Adipose tissue (tissue), 3 donors: ENCODE data around the gene DHRS12. TPM values are rescaled to one million over a fixed set of nuclear protein-coding genes. Genes with fewer than 3 reads are reported as not detected.

Source experiments
- H3K27ac ChIP-seq: one replicate; pipeline ENCODE4 v1.5.1; 2013; ENCODE audit warnings: low read depth, low read length
- WGBS, 3 donors: extraction: QIAGEN DNeasy Blood & Tissue Kit; methylation state at CpG; one replicate each; pipeline ENCODE4 v1.1.7; 2013; 5-methylcytosine and 5-hydroxymethylcytosine counted together
- polyA plus RNA-seq, 3 donors: library from polyadenylated mRNA; stranded (reverse); fragments of 200-250 nt; gene quantifications; one replicate each; pipeline ENCODE4 v1.2.3, GENCODE V29; 2013
- donor health status: healthy with polysubstance abuse.
- donor health status: Bipolar disorder and iron deficiency.
- donor health status: healthy.

DHRS12 gene
- polyA plus RNA-seq, 3 donors: 21.1 to 24.1 (median 21.9) TPM

DNA sequence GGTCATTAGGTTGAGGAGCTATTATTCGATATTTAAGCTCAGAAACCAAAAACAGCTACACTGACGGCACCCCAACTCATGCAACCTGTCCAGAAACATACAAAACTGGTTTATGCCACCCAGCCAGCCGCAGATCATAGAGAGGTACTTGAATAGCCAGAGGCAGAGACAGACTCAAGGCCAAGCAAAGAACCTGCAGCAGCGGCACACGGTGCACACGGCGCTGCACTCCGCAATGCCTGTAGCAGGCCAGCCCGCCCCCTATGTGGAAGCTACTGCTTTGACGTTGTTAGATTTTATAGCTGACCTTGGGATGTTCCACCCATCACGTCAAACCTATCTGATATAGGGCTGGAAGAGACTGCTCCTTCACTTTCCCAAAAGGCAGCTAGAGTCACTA is 11.9 kb upstream of the DHRS12 start:
- 27 to 89% (median 83%) methylated on average over 11 of the region's 11 CpGs for WGBS, 3 donors
- no peak overlapping the region for H3K27ac ChIP-seq

DNA sequence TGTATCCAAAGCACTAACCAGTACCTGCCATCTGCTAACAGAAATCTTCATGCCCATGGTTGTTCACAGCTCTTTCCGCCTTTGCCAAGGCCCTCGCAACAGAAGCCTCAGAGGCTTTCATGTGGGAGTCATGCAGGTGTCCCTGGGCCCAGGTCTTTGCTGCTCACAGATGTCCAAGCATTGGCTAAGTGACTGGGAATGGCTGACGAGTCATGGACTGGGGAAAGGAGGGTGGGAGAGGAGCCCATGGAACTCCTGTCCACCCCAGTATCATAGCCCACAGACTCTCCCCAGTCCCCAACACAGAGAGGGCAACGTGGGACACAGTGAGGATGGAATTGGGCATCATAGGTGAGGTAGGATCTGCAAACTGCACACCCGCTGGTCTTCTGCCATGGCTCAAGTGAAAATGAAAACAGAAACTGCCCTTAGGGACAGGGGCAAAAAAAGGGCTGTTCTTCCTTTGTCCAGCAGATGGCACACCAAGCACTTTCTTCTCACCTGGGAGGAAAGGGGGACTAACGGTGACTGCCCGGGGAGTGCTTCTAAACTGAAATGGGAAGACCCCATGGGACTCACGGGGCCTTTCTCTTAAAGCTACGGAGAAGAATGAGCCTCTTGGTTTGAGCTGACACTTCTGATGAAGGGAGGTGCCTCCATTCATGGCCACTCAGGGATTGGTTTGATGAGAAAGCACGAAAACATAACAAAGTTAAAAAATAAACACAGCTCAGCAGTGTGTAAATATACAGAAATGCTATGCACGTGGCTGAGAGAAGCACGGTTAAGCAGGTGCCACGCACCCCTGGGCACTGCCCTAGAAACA is 11.1 kb upstream of the DHRS12 start:
- no peak overlapping the region for H3K27ac ChIP-seq
- 15 to 28% (median 28%) methylated on average over 13 of the region's 13 CpGs for WGBS, 3 donors

DNA sequence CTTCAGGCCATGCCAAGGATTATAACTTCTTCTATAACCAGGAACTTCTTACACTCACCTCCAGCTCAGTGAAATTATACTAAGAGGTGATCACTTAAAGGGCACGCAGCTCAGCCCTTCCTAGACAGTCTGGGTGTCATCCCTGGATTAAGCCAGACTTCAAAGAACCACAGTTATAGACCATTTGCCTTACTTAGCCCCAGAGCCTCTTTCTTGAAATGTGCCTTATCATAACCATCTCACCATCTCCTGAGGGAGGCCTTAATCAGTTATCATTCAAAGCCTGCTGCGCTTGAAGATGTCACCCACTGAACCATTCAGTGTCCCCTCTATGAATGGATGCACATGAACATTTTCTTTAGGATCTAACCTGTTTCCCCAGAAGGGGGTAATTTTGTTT is 10.1 kb upstream of the DHRS12 start:
- no peak overlapping the region for H3K27ac ChIP-seq
- WGBS, 3 donors: 93 to 100% (median 97%) methylated on average over 2 of the region's 2 CpGs

DNA sequence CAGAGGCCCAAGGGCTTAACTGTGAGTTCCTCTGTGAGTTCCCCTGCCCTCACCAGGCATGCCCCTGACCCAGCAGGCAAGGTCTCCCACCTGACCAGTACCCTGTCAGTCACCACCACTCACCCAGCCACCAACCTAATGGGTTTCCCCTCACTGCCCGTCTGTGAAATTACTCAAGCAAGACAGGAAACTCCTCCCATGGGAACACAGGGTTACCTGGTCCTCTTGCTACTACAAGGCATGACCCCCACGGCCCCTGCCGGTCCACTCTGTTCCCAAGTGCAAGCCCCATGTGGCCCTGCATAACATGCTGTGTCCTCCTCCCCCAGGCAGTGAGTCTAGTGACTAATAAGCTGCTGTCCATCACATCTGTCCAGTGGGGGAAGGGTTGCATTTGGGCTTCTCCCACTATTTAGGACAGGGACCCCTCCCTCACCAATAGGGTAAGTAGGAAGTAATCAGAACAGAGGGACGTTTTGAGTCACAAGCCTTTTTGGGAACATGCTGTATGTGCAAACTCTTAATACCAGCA is 8.0 kb upstream of the DHRS12 start:
- 45 to 56% (median 45%) methylated on average over 4 of the region's 4 CpGs for whole genome bisulfite sequencing, 3 donors
- H3K27ac ChIP-seq: no peak overlapping the region

DNA sequence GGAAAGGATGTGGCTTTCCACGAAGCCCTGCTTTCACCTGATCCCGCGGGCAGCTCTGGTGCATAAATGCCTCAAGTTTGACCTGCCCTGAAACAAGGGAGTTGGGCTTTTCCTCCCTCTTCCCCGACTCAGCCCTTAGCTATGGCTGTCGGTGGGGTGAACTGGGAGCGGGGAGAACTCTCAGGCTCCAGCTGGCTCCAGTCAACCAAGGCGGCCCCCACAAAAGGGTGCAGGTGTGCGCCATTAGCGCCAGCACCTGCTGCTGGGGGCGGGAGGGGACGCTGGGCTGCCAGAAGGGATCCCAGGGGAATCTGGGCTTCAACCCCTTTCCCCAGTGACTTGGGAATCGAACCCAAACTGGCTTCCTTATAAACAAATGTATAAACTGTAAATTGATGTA is 7.1 kb upstream of the DHRS12 start:
- H3K27ac ChIP-seq: no peak overlapping the region
- WGBS, 3 donors: 68 to 87% (median 70%) methylated on average over 12 of the region's 12 CpGs

DNA sequence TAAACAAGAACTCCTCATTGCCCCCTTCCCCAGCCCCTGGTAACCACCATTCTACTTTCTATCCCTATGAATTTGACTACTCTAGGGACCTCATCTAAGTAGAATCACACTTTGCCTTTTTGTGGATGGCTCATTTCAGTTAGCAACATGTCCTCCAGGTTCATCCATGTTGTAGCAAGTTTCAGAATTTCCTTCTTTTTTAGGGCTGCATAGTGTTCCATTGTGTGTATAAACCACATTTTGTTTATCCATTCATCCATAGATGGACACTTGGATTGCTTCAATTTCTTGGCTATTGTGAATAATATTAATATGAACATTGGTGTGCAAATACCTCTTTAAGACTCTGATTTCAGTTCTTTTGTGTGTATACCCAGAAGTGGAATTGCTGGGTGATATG is 4.8 kb upstream of the DHRS12 start:
- H3K27ac ChIP-seq: no peak overlapping the region

DNA sequence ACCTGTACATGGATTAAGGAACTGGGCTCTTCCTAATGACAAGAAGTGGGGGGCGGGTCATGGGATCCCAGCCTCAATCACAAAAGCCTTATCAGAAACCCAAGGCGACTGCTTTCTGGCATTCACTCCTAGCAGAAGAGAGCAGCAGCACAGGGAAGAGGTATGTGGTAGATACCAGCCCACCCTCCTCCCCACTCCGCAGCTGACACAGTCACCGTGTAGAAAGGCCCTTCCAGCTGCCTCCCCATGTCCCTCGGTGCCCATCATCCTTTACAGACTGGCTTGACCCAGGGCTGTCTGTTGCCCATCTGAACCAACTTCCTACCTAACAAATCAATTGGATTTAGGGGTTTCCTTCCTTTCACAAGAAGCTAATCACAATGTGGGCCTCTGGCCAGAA is 3.1 kb upstream of the DHRS12 start:
- WGBS, 3 donors: 65 to 78% (median 69%) methylated on average over 5 of the region's 5 CpGs
- no peak overlapping the region for H3K27ac ChIP-seq

DNA sequence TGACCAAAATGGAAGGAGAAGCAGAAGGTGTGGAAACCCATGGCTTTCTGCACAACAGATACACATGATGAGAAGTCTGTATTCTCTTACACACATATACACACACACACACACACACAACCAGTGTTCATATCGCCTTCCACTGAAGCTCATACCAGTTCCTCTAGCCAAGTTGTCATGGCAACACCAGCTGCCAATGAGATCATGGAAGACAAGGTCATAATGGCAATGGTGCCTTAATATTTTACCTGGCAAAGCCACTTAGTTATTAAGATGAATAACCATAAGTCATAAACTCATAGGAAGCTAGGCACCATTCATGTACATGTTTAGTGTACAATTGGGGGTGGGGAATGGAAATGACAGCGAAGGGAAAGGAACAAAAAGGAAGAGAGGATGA is 2.6 kb upstream of the DHRS12 start:
- H3K27ac ChIP-seq: no peak overlapping the region
- 50 to 71% (median 68%) methylated on average over 2 of the region's 2 CpGs for WGBS, 3 donors

DNA sequence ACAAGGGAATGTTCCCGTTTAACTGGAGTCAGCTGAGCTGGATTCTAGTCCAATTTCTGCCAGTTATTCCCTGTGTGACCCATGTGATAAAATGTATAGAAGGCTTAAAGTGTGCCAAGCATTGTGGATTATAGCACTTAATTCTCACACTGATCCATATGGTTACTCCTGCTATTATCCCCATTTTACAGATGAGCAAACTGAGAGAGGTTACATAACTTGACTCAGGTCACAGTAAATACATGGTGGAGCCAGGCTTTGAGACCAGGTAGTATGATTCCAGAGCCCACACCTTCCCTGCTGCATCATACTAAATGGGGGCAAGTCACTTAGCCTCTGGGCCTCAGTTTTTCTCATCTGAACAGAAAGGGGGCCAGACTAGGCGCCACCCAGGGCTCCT is 2.0 kb upstream of the DHRS12 start:
- 81 to 96% (median 96%) methylated on average over 2 of the region's 2 CpGs for WGBS, 3 donors
- no peak overlapping the region for H3K27ac ChIP-seq

DNA sequence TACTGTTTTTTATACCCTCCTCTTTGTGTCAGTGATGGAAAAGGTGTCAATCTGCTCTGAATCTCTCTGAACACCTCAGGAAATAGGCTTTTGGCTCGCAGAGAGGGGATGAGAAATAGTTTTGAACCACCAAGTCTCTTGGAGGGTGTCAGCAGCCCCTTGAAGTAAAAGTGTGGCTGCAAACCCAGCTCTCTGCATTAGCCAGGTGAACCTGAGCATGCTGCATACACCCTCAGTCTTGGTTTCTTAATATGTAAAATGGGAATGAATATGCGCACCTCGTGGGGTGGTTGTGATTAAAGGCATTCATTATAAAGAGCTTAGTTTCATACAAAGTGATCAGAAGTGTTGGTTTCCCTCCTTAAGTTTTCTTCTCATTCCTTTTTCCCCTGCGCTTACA is 1.4 kb upstream of the DHRS12 start:
- WGBS, 3 donors: 73 to 94% (median 92%) methylated on average over 4 of the region's 4 CpGs
- H3K27ac ChIP-seq: no peak overlapping the region

DNA sequence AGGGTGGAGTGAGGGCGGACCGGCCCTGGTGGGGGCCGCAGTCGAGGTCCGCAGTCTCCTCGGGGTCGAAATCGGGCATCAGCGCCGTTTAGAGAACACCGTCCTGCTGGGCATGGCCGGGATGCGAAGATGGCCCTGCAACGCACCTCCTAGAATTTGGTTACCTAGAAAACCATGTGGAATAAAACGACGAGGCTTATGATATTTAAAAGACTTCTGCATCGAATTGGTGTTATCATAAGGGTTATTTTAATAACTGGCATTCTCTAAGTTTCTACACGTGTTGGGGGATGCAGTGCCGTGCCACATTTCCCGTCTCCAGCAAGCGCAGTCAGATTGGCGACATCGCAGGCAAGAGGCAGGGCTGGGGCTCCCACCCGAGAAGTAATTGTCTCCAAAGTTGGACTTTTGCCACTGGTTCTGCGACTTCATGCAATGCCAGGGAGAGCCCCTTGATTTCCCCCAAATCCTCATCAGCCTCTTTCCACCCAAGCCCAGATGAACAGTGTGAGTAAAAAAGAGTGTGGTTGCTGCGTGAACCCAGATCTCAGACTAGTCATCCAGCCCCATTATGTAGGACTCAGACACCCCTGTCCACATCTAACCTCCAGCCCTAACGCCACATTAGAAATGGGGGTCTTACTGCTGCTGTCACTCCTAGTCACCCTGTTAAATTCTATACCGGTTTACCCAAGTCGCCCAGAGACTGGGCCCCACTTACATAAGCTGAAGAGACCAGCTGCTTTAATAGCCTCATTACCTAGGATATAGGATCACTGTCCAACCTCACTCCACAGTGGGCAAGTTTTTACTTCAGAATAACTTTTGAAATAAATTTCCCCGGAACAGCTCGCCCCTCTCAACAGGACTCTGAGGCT is 571 bp upstream of the DHRS12 start:
- H3K27ac ChIP-seq: peak overlapping the region; percentile 84
- 14 to 24% (median 23%) methylated on average over 31 of the region's 31 CpGs for WGBS, 3 donors

DNA sequence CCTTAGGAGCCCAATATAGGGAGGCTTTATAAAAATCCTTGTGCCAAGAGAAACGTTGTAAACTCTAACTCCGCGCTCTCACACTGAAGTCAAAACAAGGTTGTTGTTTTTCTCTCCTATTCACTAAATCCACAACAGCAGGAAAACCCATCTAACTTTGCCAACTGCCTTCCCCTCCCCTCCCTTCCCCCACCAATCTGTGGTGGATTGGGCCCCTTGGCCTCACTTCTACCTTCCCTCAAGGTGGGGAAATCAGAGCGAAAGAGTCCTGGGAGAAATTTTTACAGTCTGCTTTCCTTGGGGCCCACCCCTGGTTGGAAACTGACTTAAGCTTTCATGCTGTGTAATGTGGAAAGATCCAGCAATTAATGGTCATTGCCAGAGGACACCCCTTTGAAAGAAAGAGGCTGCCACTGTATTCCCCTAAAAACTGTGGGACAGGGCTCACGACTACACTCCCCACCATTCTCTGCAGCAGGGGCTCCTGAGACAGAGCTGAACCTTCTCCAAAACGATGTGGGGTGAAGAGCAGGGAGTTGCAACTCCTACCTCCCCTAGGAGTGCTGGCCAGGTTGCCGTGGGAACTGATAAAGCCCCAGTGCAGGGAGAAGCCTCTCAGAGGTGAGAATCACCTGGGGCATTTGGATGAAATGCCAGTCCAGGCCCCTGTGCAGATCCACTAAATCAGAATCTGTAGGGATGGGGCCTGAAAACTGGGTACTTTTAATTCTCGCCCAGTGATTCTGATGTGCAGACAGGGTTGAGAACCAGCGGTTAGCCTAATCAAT is 1.1 kb downstream of the DHRS12 start:
- WGBS, 3 donors: 48 to 50% (median 49%) methylated on average over 9 of the region's 9 CpGs

DNA sequence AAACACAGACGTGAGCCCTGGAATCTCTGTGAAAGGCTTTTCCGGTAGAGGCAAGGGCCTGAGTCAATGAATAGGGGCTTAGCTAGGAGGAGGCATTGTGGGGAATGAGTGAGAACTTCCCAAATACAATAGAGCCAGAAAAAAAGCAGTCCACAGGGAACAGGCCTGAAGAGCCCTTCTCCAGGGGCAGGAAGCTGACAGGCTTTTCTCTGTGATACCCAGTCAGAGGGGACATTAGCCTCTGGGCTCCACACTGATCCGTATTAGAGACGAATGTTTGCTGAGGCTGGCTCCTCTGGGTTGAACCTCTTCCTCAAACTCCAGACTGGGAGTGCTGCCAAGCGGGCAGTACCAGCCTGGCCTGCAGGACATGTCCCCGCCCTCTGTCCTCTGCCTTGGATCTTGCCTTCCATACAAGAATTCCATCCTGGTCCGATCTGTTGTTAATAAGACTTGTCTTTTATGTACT is 2.3 kb downstream of the DHRS12 start:
- WGBS, 3 donors: 29 to 54% (median 50%) methylated on average over 7 of the region's 7 CpGs
- H3K27ac ChIP-seq: no peak overlapping the region

More for the DNA sequence above, 1.1 kb downstream of the DHRS12 start:
- no peak overlapping the region for H3K27ac ChIP-seq

DNA sequence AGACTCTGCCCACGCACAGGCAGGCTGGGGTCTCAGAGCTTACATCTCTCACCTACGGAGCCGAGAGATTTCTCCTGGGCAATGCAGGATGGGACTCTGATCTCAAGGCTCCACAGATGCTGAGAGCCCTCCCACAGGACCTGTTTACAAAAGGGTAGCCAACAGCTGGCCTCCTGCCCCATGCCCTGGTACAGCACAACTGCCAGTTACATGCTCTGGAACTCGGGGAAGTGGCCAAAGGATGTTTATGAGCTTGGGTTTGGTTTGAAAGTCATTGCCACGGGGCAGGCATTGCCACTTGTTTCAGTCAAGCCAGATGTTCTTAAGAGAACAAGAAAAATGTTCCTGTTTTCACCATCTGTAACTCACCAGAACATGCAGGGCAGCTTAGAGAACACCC is 3.5 kb downstream of the DHRS12 start:
- H3K27ac ChIP-seq: no peak overlapping the region
- 67 to 75% (median 68%) methylated on average over 5 of the region's 5 CpGs for WGBS, 3 donors

DNA sequence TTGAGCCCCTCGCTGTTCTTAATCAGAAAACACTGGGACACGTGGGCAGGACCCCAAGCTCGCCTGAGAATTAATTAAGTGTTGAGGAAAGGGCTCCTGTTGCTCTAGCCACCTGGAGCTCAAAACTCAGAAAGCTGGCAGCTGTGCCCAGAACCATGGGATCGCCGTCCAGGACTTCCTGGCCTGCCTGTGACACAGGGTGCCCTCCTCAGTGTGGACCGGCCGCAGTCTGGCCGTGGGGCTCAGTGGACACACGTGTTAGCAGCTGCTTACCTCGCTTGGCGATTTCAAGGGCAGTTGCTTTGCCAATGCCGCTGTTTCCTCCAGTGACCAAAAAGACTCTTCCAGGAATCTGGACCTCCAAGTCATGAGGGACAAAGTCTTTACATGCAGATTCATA is 4.7 kb downstream of the DHRS12 start:
- 78 to 93% (median 91%) methylated on average over 12 of the region's 12 CpGs for WGBS, 3 donors
- H3K27ac ChIP-seq: no peak overlapping the region

DNA sequence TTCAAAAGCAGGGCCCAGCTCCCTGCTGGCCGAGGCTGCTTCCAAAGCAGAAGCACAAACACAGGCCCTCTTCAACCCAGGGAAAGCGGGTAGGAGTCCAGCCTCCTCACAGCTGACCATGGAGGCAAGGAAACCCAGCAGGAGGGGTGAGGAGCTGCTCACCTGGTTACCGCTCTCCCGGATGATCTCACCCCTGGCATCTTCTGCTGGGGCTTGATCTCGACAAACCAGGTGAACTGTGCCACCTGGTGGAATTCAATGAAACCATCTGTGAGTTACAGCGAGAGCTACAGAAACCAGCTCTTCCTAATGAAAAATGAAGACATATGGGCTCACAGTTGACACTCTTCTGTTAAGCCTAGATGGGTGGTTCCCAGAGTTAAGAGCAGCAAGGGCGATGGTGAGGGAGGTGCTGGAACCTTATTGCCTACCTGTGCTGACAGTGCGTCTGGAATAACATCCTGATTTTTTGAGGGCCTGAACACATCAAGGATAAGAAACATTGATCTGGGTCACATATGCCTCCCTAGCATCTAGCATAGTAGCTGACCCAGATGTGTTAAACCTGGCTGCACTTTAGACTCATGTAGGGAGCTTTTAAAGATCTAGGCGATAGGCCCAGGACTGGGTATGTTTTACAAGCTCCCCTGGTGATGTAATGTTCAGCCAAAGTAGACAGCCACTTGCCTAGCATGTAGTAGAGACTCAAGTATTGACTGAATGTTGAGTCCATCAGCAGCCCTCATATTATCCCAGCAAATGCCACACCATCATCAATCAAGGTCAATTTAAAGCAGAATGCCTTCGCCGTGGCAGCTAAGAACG is 6.1 kb downstream of the DHRS12 start:
- WGBS, 3 donors: 47 to 82% (median 79%) methylated on average over 12 of the region's 12 CpGs
- no peak overlapping the region for H3K27ac ChIP-seq

DNA sequence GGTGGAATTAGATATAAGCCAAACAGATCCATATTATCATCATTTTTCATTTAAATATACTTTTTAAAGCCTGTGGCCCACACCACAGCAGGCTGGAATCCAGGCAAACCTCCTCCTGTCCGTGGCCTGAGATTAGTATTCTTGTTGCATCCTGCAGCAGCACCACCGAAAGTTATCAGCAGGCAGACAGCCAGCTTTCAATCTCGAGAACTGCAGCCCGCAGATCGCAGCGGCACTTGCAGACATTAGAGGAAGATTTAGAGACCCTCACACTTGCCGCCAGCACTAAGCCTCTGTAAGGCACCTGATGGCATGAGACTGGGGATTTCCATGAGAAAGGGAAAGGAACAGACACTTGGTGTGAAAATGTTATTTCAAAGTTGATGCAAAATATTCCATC is 7.4 kb downstream of the DHRS12 start:
- WGBS, 3 donors: 49 to 82% (median 80%) methylated on average over 7 of the region's 7 CpGs
- H3K27ac ChIP-seq: no peak overlapping the region

DNA sequence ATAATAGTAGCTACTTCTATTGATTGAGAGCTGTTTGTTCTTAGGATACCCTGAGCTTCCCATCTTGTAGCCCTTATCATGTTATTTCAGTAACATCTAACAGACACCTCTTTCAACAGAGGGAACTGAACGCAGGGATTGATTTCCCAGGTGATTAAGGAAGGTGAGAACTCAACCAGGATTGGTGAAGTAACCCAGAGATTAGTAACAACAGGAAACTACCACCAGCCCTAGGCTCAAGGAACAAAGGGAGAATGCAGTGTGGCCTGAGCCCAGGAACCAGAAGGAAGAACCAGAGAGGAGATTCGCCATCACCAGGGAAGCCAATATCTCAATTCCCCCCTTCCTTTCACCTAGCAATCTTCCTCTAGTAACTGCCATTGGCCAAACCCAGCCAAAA is 8.5 kb downstream of the DHRS12 start:
- WGBS, 3 donors: 81 to 93% (median 89%) methylated on average over 2 of the region's 2 CpGs
- H3K27ac ChIP-seq: no peak overlapping the region
